HEK293 (cell line): ENCODE measurements around the gene CNMD.

Experiments
- CTCF ChIA-PET: fragments of 350-600 bp; formaldehyde crosslinking; extraction: SDS; loops from one replicate; lab custom pipeline; 2021; ENCODE audit warnings: antibody characterized with exemption; lab: Yijun Ruan, JAX
- POLR2A ChIA-PET: fragments of 300-600 bp; formaldehyde crosslinking; extraction: SDS; loops from one replicate; lab custom pipeline; 2020; ENCODE audit warnings: antibody characterized with exemption, inconsistent platforms; lab: Yijun Ruan, JAX
- H3K27ac ChIP-seq: fragments of 200-500 bp; sonication (Bioruptor generic); 2 replicates; pipeline ENCODE4 v1.5.1; 2014; ENCODE audit warnings: low read depth, low read length, control low read depth, inconsistent platforms; ENCODE audit errors: extremely low read depth
- H3K36me3 ChIP-seq, 2 experiments: fragments of 200-500 bp in 1 of 2; sonication (Bioruptor generic) in 1 of 2; 1 replicate in 1 of 2; 2 replicates in 1 of 2; pipeline ENCODE4 v1.5.1; 2014 to 2017; ENCODE audit warnings: inconsistent platforms in 2 of 2, low read length in 2 of 2; ENCODE audit not compliant: control insufficient read depth in 2 of 2, insufficient read depth in 1 of 2
- H3K4me1 ChIP-seq: fragments of 200-500 bp; sonication (Bioruptor generic); 2 replicates; pipeline ENCODE4 v1.5.1; 2014; ENCODE audit warnings: mild to moderate bottlenecking, low read length, inconsistent platforms; ENCODE audit not compliant: control insufficient read depth, insufficient read depth
- H3K4me3 ChIP-seq: 2 replicates; pipeline ENCODE4 v1.5.1; 2011; ENCODE audit warnings: low read depth, mild to moderate bottlenecking, control low read depth, low read length, moderate library complexity
- H3K9me3 ChIP-seq: fragments of 200-500 bp; sonication (Bioruptor generic); 2 replicates; pipeline ENCODE4 v1.5.1; 2014; ENCODE audit warnings: low read depth, low read length, inconsistent platforms; ENCODE audit not compliant: control insufficient read depth, insufficient read depth
- OVOL3 ChIP-seq: fragments of 450-650 bp; formaldehyde crosslinking; IDR thresholded peaks from 2 replicates; pipeline ENCODE4 v1.5.1; 2016; ENCODE audit warnings: missing biosample characterization, missing genetic modification characterization
- PRDM2 ChIP-seq: fragments of 450-650 bp; formaldehyde crosslinking; IDR thresholded peaks from 2 replicates; pipeline ENCODE4 v1.5.1; 2016; ENCODE audit warnings: missing biosample characterization, missing genetic modification characterization, borderline replicate concordance
- RBAK ChIP-seq: fragments of 450-650 bp; formaldehyde crosslinking; IDR thresholded peaks from 2 replicates; pipeline ENCODE4 v1.5.1; 2016; ENCODE audit warnings: missing biosample characterization, missing genetic modification characterization
- ZBTB7A ChIP-seq: fragments of 450-650 bp; formaldehyde crosslinking; IDR thresholded peaks from 2 replicates; pipeline ENCODE4 v1.5.1; 2016; ENCODE audit warnings: low read depth, missing biosample characterization, missing genetic modification characterization
- ZBTB8A ChIP-seq: fragments of 450-650 bp; formaldehyde crosslinking; IDR thresholded peaks from 2 replicates; pipeline ENCODE4 v1.5.1; 2016; ENCODE audit warnings: missing biosample characterization, missing genetic modification characterization
- ZFP69B ChIP-seq: fragments of 450-650 bp; formaldehyde crosslinking; IDR thresholded peaks from 2 replicates; pipeline ENCODE4 v1.5.1; 2016; ENCODE audit warnings: missing biosample characterization, missing genetic modification characterization
- ZIC2 ChIP-seq: fragments of 450-650 bp; formaldehyde crosslinking; IDR thresholded peaks from 2 replicates; pipeline ENCODE4 v1.5.1; 2016; ENCODE audit warnings: missing biosample characterization, missing genetic modification characterization
- ZNF266 ChIP-seq: fragments of 450-650 bp; formaldehyde crosslinking; IDR thresholded peaks from 2 replicates; pipeline ENCODE4 v1.5.1; 2016; ENCODE audit warnings: missing biosample characterization, missing genetic modification characterization, low read depth
- ZNF274 ChIP-seq, 2 experiments: fragments of 200-500 bp in 1 of 2; fragments of 450-650 bp in 1 of 2; sonication (Bioruptor generic) in 1 of 2; formaldehyde crosslinking in 1 of 2; IDR thresholded peaks; 2 replicates each; pipeline versions ENCODE4 v1.5.1 to v1.6.1; 2014 to 2016; ENCODE audit warnings: borderline replicate concordance in 1 of 2, inconsistent platforms in 1 of 2, low read length in 1 of 2, missing biosample characterization in 1 of 2, missing genetic modification characterization in 1 of 2
- ZNF311 ChIP-seq: fragments of 450-650 bp; formaldehyde crosslinking; IDR thresholded peaks from 2 replicates; pipeline ENCODE4 v1.5.1; 2017; ENCODE audit warnings: missing biosample characterization, missing genetic modification characterization, borderline replicate concordance
- ZNF37A ChIP-seq: fragments of 450-650 bp; IDR thresholded peaks from 2 replicates; pipeline ENCODE4 v1.5.1; 2018; ENCODE audit warnings: missing biosample characterization, missing genetic modification characterization
- ZNF473 ChIP-seq: fragments of 450-650 bp; formaldehyde crosslinking; IDR thresholded peaks from 2 replicates; pipeline ENCODE4 v1.5.1; 2017; ENCODE audit warnings: missing biosample characterization, missing genetic modification characterization
- ZNF488 ChIP-seq: fragments of 450-650 bp; formaldehyde crosslinking; IDR thresholded peaks from 2 replicates; pipeline ENCODE4 v1.5.1; 2016; ENCODE audit warnings: missing biosample characterization, missing genetic modification characterization
- ZNF529 ChIP-seq: fragments of 450-650 bp; formaldehyde crosslinking; IDR thresholded peaks from 2 replicates; pipeline ENCODE4 v1.5.1; 2017; ENCODE audit warnings: missing genetic modification characterization, missing biosample characterization; ENCODE audit not compliant: insufficient replicate concordance
- ZNF585B ChIP-seq: fragments of 450-650 bp; formaldehyde crosslinking; IDR thresholded peaks from 2 replicates; pipeline ENCODE4 v1.5.1; 2016; ENCODE audit warnings: missing biosample characterization, missing genetic modification characterization
- ZNF785 ChIP-seq: fragments of 450-650 bp; formaldehyde crosslinking; IDR thresholded peaks from 2 replicates; pipeline ENCODE4 v1.5.1; 2016; ENCODE audit warnings: missing biosample characterization, missing genetic modification characterization
- ZNF791 ChIP-seq: fragments of 450-650 bp; formaldehyde crosslinking; IDR thresholded peaks from 2 replicates; pipeline ENCODE4 v1.5.1; 2016; ENCODE audit warnings: missing biosample characterization, missing genetic modification characterization
- ZNF830 ChIP-seq: fragments of 450-650 bp; IDR thresholded peaks from 2 replicates; pipeline ENCODE4 v1.5.0; 2018; ENCODE audit warnings: missing biosample characterization, missing genetic modification characterization, low read depth, mild to moderate bottlenecking, moderate library complexity
- ZNF837 ChIP-seq: fragments of 450-650 bp; formaldehyde crosslinking; IDR thresholded peaks from 2 replicates; pipeline ENCODE4 v1.5.1; 2016; ENCODE audit warnings: missing biosample characterization, missing genetic modification characterization
- ZSCAN18 ChIP-seq: fragments of 450-650 bp; formaldehyde crosslinking; IDR thresholded peaks from 2 replicates; pipeline ENCODE4 v1.5.1; 2016; ENCODE audit warnings: missing biosample characterization, missing genetic modification characterization

CNMD gene

GRCh38 chr13:52786766-52787165 is 47.1 kb upstream of the CNMD start:
- Histone ChIP-seq H3K36me3 (no peaks in the 10 kb centered on the region), H3K27ac (no peak overlapping the region), H3K4me3 (no peak overlapping the region), H3K9me3 (no peaks in the 10 kb centered on the region), H3K4me1 (no peaks in the 10 kb centered on the region)
- no peak for TF ChIP-seq ZNF585B (tag by site-specific recombination)
- no peak for TF ChIP-seq PRDM2 (tag by site-specific recombination)
- no peak for TF ChIP-seq ZNF37A (tag by site-specific recombination)
- no peak for TF ChIP-seq ZSCAN18 (tag by site-specific recombination)
- no peak for TF ChIP-seq ZNF488 (tag by site-specific recombination)
- TF ChIP-seq ZNF274 (IDR thresholded peaks at IDR 0.05; ENCODE audit: low read length), result no peak
- TF ChIP-seq ZNF274 (tag by site-specific recombination; IDR thresholded peaks at IDR 0.05; ENCODE audit: borderline replicate concordance), result no peak
- no peak for TF ChIP-seq ZFP69B (tag by site-specific recombination)
- TF ChIP-seq ZNF473 (tag by site-specific recombination), result no peak
- no peak for TF ChIP-seq RBAK (tag by site-specific recombination)
- no peak for TF ChIP-seq ZBTB7A (tag by site-specific recombination)
- TF ChIP-seq ZNF830 (tag by site-specific recombination), result no peak
- no peak for TF ChIP-seq ZNF529 (tag by site-specific recombination)
- no peak for TF ChIP-seq OVOL3
- no peak for TF ChIP-seq ZNF311
- no peak for TF ChIP-seq ZIC2 (tag by site-specific recombination)
- no peak for TF ChIP-seq ZNF837
- no peak for TF ChIP-seq ZNF266 (tag by site-specific recombination)
- no peak for TF ChIP-seq ZNF791 (tag by site-specific recombination)
- TF ChIP-seq ZBTB8A (tag by site-specific recombination), result no peak
- TF ChIP-seq ZNF785 (tag by site-specific recombination), result no peak
- POLR2A ChIA-PET, result no interaction called here
- CTCF ChIA-PET, result interaction anchor here (1.0 kb wide), 1 partner anchor 22 kb away, joined by 3 read pairs; no protein-coding TSS in a partner anchor
